HepG2 (cell line): ENCODE results near the gene ESYT2. TPM values are rescaled to one million over a fixed set of nuclear protein-coding genes. Genes with fewer than 3 reads are reported as not detected.

Experiments
- ATAC-seq: fragments of 200-7000 bp; cut with Tn5 transposase; 3 replicates; pipeline ENCODE4 v1.9.1; 2020; ENCODE audit warnings: mild to moderate bottlenecking, moderate library complexity
- BruUV-seq: library from RNA; stranded (reverse); fragments of 400-500 nt; replicated peaks from 2 replicates; lab custom pipeline; 2021; lab: Mats Ljungman, UMichigan
- CTCF ChIA-PET: fragments of 300-600 bp; formaldehyde crosslinking; extraction: SDS; loops from one replicate; lab custom pipeline; 2021; ENCODE audit warnings: low total read pairs, inconsistent platforms, low intra/inter-chr PET ratio; lab: Yijun Ruan, JAX
- POLR2A ChIA-PET: fragments of 350-600 bp; sonication (Branson Sonifier 250); formaldehyde crosslinking; loops from one replicate; lab custom pipeline; 2020; ENCODE audit warnings: antibody characterized with exemption, inconsistent platforms; lab: Yijun Ruan, JAX
- DNase-seq: peaks from one replicate; pipeline ENCODE4 v3.0.0-alpha.2; 2015; ENCODE audit warnings: low spot score
- FAIRE-seq: peaks from 3 replicates; lab custom pipeline; 2011; peaks lifted over from hg19 to GRCh38; lab: Jason Lieb, UNC
- H2AFZ ChIP-seq: one replicate; pipeline ENCODE4 v1.6.1; 2011; ENCODE audit warnings: low read length, inconsistent platforms
- H3K27ac ChIP-seq: fragments of 300-600 bp; 3 replicates; pipeline ENCODE4 v1.8.0; 2011; ENCODE audit warnings: mixed run types, mild to moderate bottlenecking, mixed read lengths, low read length, inconsistent platforms; ENCODE audit not compliant: insufficient read depth; ENCODE audit errors: extremely low read length
- H3K27me3 ChIP-seq, 2 experiments: fragments of 200-600 bp in 1 of 2; 2 replicates in 1 of 2; 3 replicates in 1 of 2; pipeline versions ENCODE4 v1.6.0 to v1.8.0; 2011; ENCODE audit warnings: low read length in 2 of 2, mild to moderate bottlenecking in 2 of 2, moderate library complexity in 2 of 2, inconsistent platforms in 1 of 2; ENCODE audit not compliant: insufficient read depth in 2 of 2, control insufficient read depth in 1 of 2
- H3K36me3 ChIP-seq, 2 experiments: fragments of 200-600 bp in 1 of 2; replicated peaks in 1 of 2; 2 replicates in 1 of 2; 3 replicates in 1 of 2; pipeline versions ENCODE4 v1.5.1 to v1.8.0; 2011; ENCODE audit warnings: low read length in 2 of 2, inconsistent platforms in 1 of 2; ENCODE audit not compliant: insufficient read depth in 2 of 2, control insufficient read depth in 1 of 2
- H3K4me1 ChIP-seq: 2 replicates; pipeline ENCODE4 v1.5.1; 2012; ENCODE audit warnings: low read length, inconsistent platforms; ENCODE audit not compliant: insufficient read depth
- H3K4me2 ChIP-seq: 2 replicates; pipeline ENCODE4 v1.6.0; 2011; ENCODE audit warnings: low read depth, low read length, inconsistent platforms
- H3K4me3 ChIP-seq, 3 experiments: fragments of 200-600 bp in 1 of 3; sonication (generic), shearing (Covaris generic) in 1 of 3; replicated peaks in 1 of 3; 2 replicates each; pipeline ENCODE4 v1.5.1; 2011 to 2016; ENCODE audit warnings: low read length in 3 of 3, inconsistent platforms in 2 of 3, low read depth in 2 of 3, mild to moderate bottlenecking in 2 of 3, control low read depth in 1 of 3, mixed read lengths in 1 of 3; ENCODE audit not compliant: insufficient read depth in 1 of 3
- H3K79me2 ChIP-seq: one replicate; pipeline ENCODE4 v1.6.1; 2011; ENCODE audit warnings: low read length, inconsistent platforms; ENCODE audit not compliant: insufficient read depth
- H3K9ac ChIP-seq: 2 replicates; pipeline ENCODE4 v1.6.0; 2011; ENCODE audit warnings: mild to moderate bottlenecking, low read depth, low read length, inconsistent platforms; ENCODE audit not compliant: insufficient read depth
- H3K9me3 ChIP-seq: 2 replicates; pipeline ENCODE4 v1.5.1; 2012; ENCODE audit warnings: mild to moderate bottlenecking, low read length
- H4K20me1 ChIP-seq: 2 replicates; pipeline ENCODE4 v1.6.0; 2011; ENCODE audit warnings: inconsistent platforms, mild to moderate bottlenecking, low read length, moderate library complexity; ENCODE audit not compliant: insufficient read depth
- CC2D1A ChIP-seq: sonication (generic); formaldehyde crosslinking; IDR thresholded peaks from 2 replicates; pipeline ENCODE4 v1.8.1; 2023; ENCODE audit warnings: mild to moderate bottlenecking, missing genetic modification reagents
- CENPBD1 ChIP-seq: sonication (generic); formaldehyde crosslinking; IDR thresholded peaks from 2 replicates; pipeline ENCODE4 v1.8.0; 2022; ENCODE audit warnings: missing genetic modification reagents, low read depth, mild to moderate bottlenecking, borderline replicate concordance
- KAT2B ChIP-seq: fragments of 150-350 bp; IDR thresholded peaks from 2 replicates; pipeline ENCODE4 v1.6.1; 2014; ENCODE audit warnings: low read depth, low read length, borderline replicate concordance
- MTA3 ChIP-seq: sonication (generic); formaldehyde crosslinking; IDR thresholded peaks from 2 replicates; pipeline ENCODE4 v1.4.0; 2020; ENCODE audit warnings: missing genetic modification reagents
- NONO ChIP-seq, 2 experiments: fragments of 450-650 bp in 1 of 2; sonication (generic) in 1 of 2; formaldehyde crosslinking in 1 of 2; IDR thresholded peaks in 1 of 2; conservative IDR thresholded peaks in 1 of 2; 2 replicates each; pipeline versions ENCODE4 v1.6.1 to v1.8.0; 2017 to 2022; ENCODE audit warnings: mild to moderate bottlenecking in 1 of 2, missing genetic modification reagents in 1 of 2, moderate library complexity in 1 of 2
- RNF2 ChIP-seq: fragments of 450-650 bp; conservative IDR thresholded peaks from 2 replicates; pipeline ENCODE4 v1.6.1; 2016; ENCODE audit warnings: low read depth
- SIN3A ChIP-seq: IDR thresholded peaks from 2 replicates; pipeline ENCODE4 v1.6.1; 2011; ENCODE audit warnings: low read depth, mild to moderate bottlenecking, control low read depth, low read length, borderline replicate concordance
- STAG1 ChIP-seq: sonication (generic); formaldehyde crosslinking; IDR thresholded peaks from 2 replicates; pipeline ENCODE4 v1.4.0; 2020; ENCODE audit warnings: missing genetic modification reagents
- ZBTB1 ChIP-seq: sonication (generic); formaldehyde crosslinking; IDR thresholded peaks from 2 replicates; pipeline ENCODE4 v1.4.0; 2020; ENCODE audit warnings: missing genetic modification reagents, borderline replicate concordance
- ZNF143 ChIP-seq: sonication (generic); formaldehyde crosslinking; IDR thresholded peaks from 2 replicates; pipeline ENCODE4 v1.4.0; 2020; ENCODE audit warnings: missing genetic modification reagents
- ZNF17 ChIP-seq: sonication (generic); formaldehyde crosslinking; IDR thresholded peaks from 2 replicates; pipeline ENCODE4 v1.5.0; 2020; ENCODE audit warnings: mild to moderate bottlenecking, missing genetic modification reagents
- ZNF234 ChIP-seq: sonication (generic); formaldehyde crosslinking; conservative IDR thresholded peaks from 2 replicates; pipeline ENCODE4 v1.5.1; 2020; ENCODE audit warnings: mild to moderate bottlenecking, missing genetic modification reagents
- ZNF530 ChIP-seq: sonication (generic); formaldehyde crosslinking; IDR thresholded peaks from 2 replicates; pipeline ENCODE4 v1.5.0; 2020; ENCODE audit warnings: low read depth, mild to moderate bottlenecking, missing genetic modification reagents
- ZNF678 ChIP-seq: sonication (generic); formaldehyde crosslinking; IDR thresholded peaks from 2 replicates; pipeline ENCODE4 v1.4.0; 2020; ENCODE audit warnings: mild to moderate bottlenecking, missing genetic modification reagents
- ZNF766 ChIP-seq: sonication (generic); formaldehyde crosslinking; IDR thresholded peaks from 2 replicates; pipeline ENCODE4 v1.5.0; 2020; ENCODE audit warnings: missing genetic modification reagents, borderline replicate concordance
- ZSCAN22 ChIP-seq: sonication (generic); formaldehyde crosslinking; IDR thresholded peaks from 2 replicates; pipeline ENCODE4 v1.4.0; 2020; ENCODE audit warnings: mild to moderate bottlenecking, missing genetic modification reagents
- WGBS: methylation state at CpG from one replicate; pipeline ENCODE4 v1.1.6; 2017; ENCODE audit warnings: low lambda C conversion rate; 5-methylcytosine and 5-hydroxymethylcytosine counted together
- in situ Hi-C: cut with HindIII; loops from 2 replicates; pipeline ENCODE4 v1.10.0; 2017; ENCODE audit warnings: low pct_unique_long_range_greater_than_20kb; ENCODE audit not compliant: extremely low pct_ligation_motif_present
- intact Hi-C: fragments of 100-400 bp; cut with micrococcal nuclease; formaldehyde crosslinking; loops from one replicate; pipeline ENCODE4 v1.10.0; 2022; ENCODE audit not compliant: unreplicated experiment
- polyA plus RNA-seq, 8 experiments: library from polyadenylated mRNA; depleted of rRNA in 3 of 8; stranded (reverse) in 7 of 8; unstranded in 1 of 8; fragments of >200 nt; fragmentation: Illumina TruSeq in 4 of 8; extraction: Trizol in 4 of 8; gene quantifications; 2 replicates each; pipeline versions ENCODE4 v1.2.1 to v1.2.3, GENCODE V29; 2011 to 2016; ENCODE audit warnings: low read depth in 4 of 8, missing spikeins in 1 of 8, mixed read lengths in 1 of 8; ENCODE audit not compliant: insufficient read depth in 1 of 8
- total RNA-seq, 5 experiments: library from RNA; depleted of rRNA; stranded (reverse); fragments of >200 nt; fragmentation: Illumina TruSeq; extraction: Trizol; gene quantifications; 2 replicates each; pipeline ENCODE4 v1.2.3, GENCODE V29; 2016; ENCODE audit warnings: low read depth in 1 of 5
- TF ChIP-seq, protein P1 (sequence below): sonication (generic); formaldehyde crosslinking; IDR thresholded peaks from 2 replicates; pipeline ENCODE4 v1.5.0; 2020; ENCODE audit warnings: mild to moderate bottlenecking, missing genetic modification reagents, moderate library complexity
- TF ChIP-seq, protein P2 (sequence below): sonication (generic); formaldehyde crosslinking; IDR thresholded peaks from 2 replicates; pipeline ENCODE4 v1.4.0; 2020; ENCODE audit warnings: mild to moderate bottlenecking, missing genetic modification reagents

Gene ESYT2
- total and polyA plus RNA-seq, 2 of the 13 experiments (the other 11 are each of a cell fraction or from before 2014, with no cell fraction given) = 28.5 to 37.3 TPM

- peaks cover 8 to 69% of the 10 kb centered on the region in 2 experiments for H3K36me3 ChIP-seq
- CTCF ChIA-PET = no interaction called here
- BruUV-seq = no TSS peak
Observed at GRCh38 chr7:158684329-158684728, 145.0 kb downstream of the ESYT2 start.

GRCh38 chr7:158683541-158683940 lies 145.8 kb downstream of the ESYT2 start:
- no peak overlapping the region for H3K4me3 ChIP-seq
- H3K4me2 ChIP-seq = no peak overlapping the region
- 80% methylated on average over 2 of the region's 2 CpGs for WGBS
- intact Hi-C loops = no loop called here
- CTCF ChIA-PET = no interaction called here
- no peaks in the 10 kb centered on the region for H3K4me1 ChIP-seq
- peak; percentile 49; the same call in 1 of the 3 replicates for ATAC-seq
- peak; percentile 16 for DNase-seq
- H4K20me1 ChIP-seq = no peaks in the 10 kb centered on the region
- POLR2A ChIA-PET = no interaction called here
- no peak overlapping the region for H2AFZ ChIP-seq
- no peak overlapping the region for H3K9ac ChIP-seq
- no peaks in the 10 kb centered on the region for H3K9me3 ChIP-seq
- H3K27ac ChIP-seq = no peak overlapping the region
- H3K36me3 ChIP-seq = peaks cover 6 to 70% of the 10 kb centered on the region in 2 experiments
- FAIRE-seq = no peak
- H3K79me2 ChIP-seq = no peaks in the 10 kb centered on the region
- no TSS peak for BruUV-seq
- in situ Hi-C loops = no loop called here
- no peaks in the 10 kb centered on the region for H3K27me3 ChIP-seq
- TF ChIP-seq ZSCAN22 (CRISPR knock-in tag) = no peak
- no peak for TF ChIP-seq CENPBD1
- no peak for TF ChIP-seq ZNF766
- no peak for TF ChIP-seq ZNF678 (CRISPR knock-in tag)
- no peak for TF ChIP-seq SIN3A
- peak; percentile 55 for TF ChIP-seq STAG1
- TF ChIP-seq CC2D1A = no peak
- TF ChIP-seq, protein P1, sequence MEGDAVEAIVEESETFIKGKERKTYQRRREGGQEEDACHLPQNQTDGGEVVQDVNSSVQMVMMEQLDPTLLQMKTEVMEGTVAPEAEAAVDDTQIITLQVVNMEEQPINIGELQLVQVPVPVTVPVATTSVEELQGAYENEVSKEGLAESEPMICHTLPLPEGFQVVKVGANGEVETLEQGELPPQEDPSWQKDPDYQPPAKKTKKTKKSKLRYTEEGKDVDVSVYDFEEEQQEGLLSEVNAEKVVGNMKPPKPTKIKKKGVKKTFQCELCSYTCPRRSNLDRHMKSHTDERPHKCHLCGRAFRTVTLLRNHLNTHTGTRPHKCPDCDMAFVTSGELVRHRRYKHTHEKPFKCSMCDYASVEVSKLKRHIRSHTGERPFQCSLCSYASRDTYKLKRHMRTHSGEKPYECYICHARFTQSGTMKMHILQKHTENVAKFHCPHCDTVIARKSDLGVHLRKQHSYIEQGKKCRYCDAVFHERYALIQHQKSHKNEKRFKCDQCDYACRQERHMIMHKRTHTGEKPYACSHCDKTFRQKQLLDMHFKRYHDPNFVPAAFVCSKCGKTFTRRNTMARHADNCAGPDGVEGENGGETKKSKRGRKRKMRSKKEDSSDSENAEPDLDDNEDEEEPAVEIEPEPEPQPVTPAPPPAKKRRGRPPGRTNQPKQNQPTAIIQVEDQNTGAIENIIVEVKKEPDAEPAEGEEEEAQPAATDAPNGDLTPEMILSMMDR (CRISPR knock-in tag) = peak; percentile 53

More at GRCh38 chr7:158684329-158684728, 145.0 kb downstream of the ESYT2 start:
- POLR2A ChIA-PET = no interaction called here
- H3K9ac ChIP-seq = no peak overlapping the region
- DNase-seq (no peak), ATAC-seq (no peak), FAIRE-seq (no peak)
- TF ChIP-seq NONO (IDR thresholded peaks at IDR 0.05) = no peak
- no peak for TF ChIP-seq NONO (CRISPR knock-in tag; conservative IDR thresholded peaks at IDR 0.05)
- TF ChIP-seq ZNF530 = no peak
- TF ChIP-seq, protein P2, sequence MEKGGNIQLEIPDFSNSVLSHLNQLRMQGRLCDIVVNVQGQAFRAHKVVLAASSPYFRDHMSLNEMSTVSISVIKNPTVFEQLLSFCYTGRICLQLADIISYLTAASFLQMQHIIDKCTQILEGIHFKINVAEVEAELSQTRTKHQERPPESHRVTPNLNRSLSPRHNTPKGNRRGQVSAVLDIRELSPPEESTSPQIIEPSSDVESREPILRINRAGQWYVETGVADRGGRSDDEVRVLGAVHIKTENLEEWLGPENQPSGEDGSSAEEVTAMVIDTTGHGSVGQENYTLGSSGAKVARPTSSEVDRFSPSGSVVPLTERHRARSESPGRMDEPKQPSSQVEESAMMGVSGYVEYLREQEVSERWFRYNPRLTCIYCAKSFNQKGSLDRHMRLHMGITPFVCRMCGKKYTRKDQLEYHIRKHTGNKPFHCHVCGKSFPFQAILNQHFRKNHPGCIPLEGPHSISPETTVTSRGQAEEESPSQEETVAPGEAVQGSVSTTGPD = no peak
- TF ChIP-seq ZNF143 = no peak
- no peak for TF ChIP-seq KAT2B
- no peak for TF ChIP-seq RNF2
- no peak for TF ChIP-seq MTA3
- TF ChIP-seq ZBTB1 (CRISPR knock-in tag) = no peak
- TF ChIP-seq ZNF17 (CRISPR knock-in tag) = no peak
- no peak for TF ChIP-seq ZNF234 (CRISPR knock-in tag)
- in situ Hi-C loops = no loop called here
- no peak overlapping the region for H2AFZ ChIP-seq
- no peaks in the 10 kb centered on the region for H3K27me3 ChIP-seq
- WGBS = 93% methylated on average over 1 of the region's 1 CpG
- H3K9me3 ChIP-seq = no peaks in the 10 kb centered on the region
- H3K4me3 ChIP-seq = no peak overlapping the region
- no peaks in the 10 kb centered on the region for H4K20me1 ChIP-seq
- no peaks in the 10 kb centered on the region for H3K79me2 ChIP-seq
- H3K27ac ChIP-seq = no peak overlapping the region
- H3K4me1 ChIP-seq = no peaks in the 10 kb centered on the region
- H3K4me2 ChIP-seq = no peak overlapping the region
- intact Hi-C loops = no loop called here
